IMR-90 (cell line): Measurements from ENCODE around the gene PEX16. TPM values are rescaled to one million over a fixed set of nuclear protein-coding genes. Genes with fewer than 3 reads are reported as not detected.

Experiments
- ATAC-seq: fragments of 200-7000 bp; cut with Tn5 transposase; 2 replicates; pipeline ENCODE4 v1.9.1; 2020; ENCODE audit warnings: low read depth, mild to moderate bottlenecking, moderate library complexity
- BruUV-seq: library from RNA; stranded (reverse); fragments of 400-500 nt; replicated peaks from 2 replicates; lab custom pipeline; 2021; lab: Mats Ljungman, UMichigan
- CTCF ChIA-PET: fragments of 300-600 bp; formaldehyde crosslinking; extraction: SDS; loops from one replicate; lab custom pipeline; 2021; ENCODE audit warnings: antibody characterized with exemption; lab: Yijun Ruan, JAX
- POLR2A ChIA-PET: fragments of 300-600 bp; sonication (Branson Sonifier 250); formaldehyde crosslinking; loops from one replicate; lab custom pipeline; 2022; ENCODE audit warnings: antibody characterized with exemption; ENCODE audit not compliant: unreplicated experiment; lab: Charles Lee
- DNase-seq: peaks from one replicate; pipeline ENCODE4 v3.0.0; 2013
- H2AFZ ChIP-seq: replicated peaks from 2 replicates; pipeline ENCODE3; 2013; ENCODE audit warnings: low read length, mild to moderate bottlenecking; ENCODE audit not compliant: poor library complexity
- H2AK5ac ChIP-seq: 2 replicates; pipeline ENCODE4 v1.6.1; 2013; ENCODE audit warnings: low read depth, low read length, inconsistent platforms
- H2AK9ac ChIP-seq: replicated peaks from 2 replicates; pipeline ENCODE3; 2013; ENCODE audit warnings: mild to moderate bottlenecking, low read depth, low read length, moderate library complexity; ENCODE audit not compliant: poor library complexity
- H2BK120ac ChIP-seq: 2 replicates; pipeline ENCODE4 v1.6.1; 2013; ENCODE audit warnings: low read depth, low read length, inconsistent platforms
- H2BK15ac ChIP-seq: 3 replicates; pipeline ENCODE4 v1.6.1; 2013; ENCODE audit warnings: low read depth, low read length, inconsistent platforms
- H2BK20ac ChIP-seq: 2 replicates; pipeline ENCODE4 v1.6.1; 2013; ENCODE audit warnings: low read depth, mild to moderate bottlenecking, inconsistent platforms, low read length, moderate library complexity
- H2BK5ac ChIP-seq: 2 replicates; pipeline ENCODE4 v1.6.1; 2013; ENCODE audit warnings: mild to moderate bottlenecking, low read depth, low read length, inconsistent platforms; ENCODE audit not compliant: poor library complexity, severe bottlenecking
- H3K14ac ChIP-seq: replicated peaks from 2 replicates; pipeline ENCODE4 v1.6.1; 2013; ENCODE audit warnings: low read depth, low read length, inconsistent platforms
- H3K18ac ChIP-seq: 2 replicates; pipeline ENCODE4 v1.6.1; 2013; ENCODE audit warnings: low read depth, low read length, control low read depth
- H3K23ac ChIP-seq: 2 replicates; pipeline ENCODE4 v1.6.1; 2013; ENCODE audit warnings: low read depth, low read length, inconsistent platforms
- H3K27ac ChIP-seq: 2 replicates; pipeline ENCODE4 v1.5.1; 2013; ENCODE audit warnings: mild to moderate bottlenecking, control low read depth, low read length; ENCODE audit not compliant: insufficient read depth
- H3K27me3 ChIP-seq: 2 replicates; pipeline ENCODE4 v1.6.1; 2013; ENCODE audit warnings: low read length; ENCODE audit not compliant: control insufficient read depth, insufficient read depth
- H3K36me3 ChIP-seq: 2 replicates; pipeline ENCODE4 v1.6.1; 2013; ENCODE audit warnings: low read length, mixed read lengths; ENCODE audit not compliant: control insufficient read depth, insufficient read depth
- H3K4ac ChIP-seq: 2 replicates; pipeline ENCODE4 v1.6.1; 2013; ENCODE audit warnings: low read depth, low read length, inconsistent platforms
- H3K4me1 ChIP-seq: 2 replicates; pipeline ENCODE4 v1.6.1; 2013; ENCODE audit warnings: low read length, mixed read lengths; ENCODE audit not compliant: control insufficient read depth, insufficient read depth
- H3K4me2 ChIP-seq: 2 replicates; pipeline ENCODE4 v1.6.1; 2013; ENCODE audit warnings: low read depth, mild to moderate bottlenecking, control low read depth, low read length, moderate library complexity
- H3K4me3 ChIP-seq: 2 replicates; pipeline ENCODE4 v1.5.1; 2013; ENCODE audit warnings: low read depth, mild to moderate bottlenecking, control low read depth, low read length, moderate library complexity; ENCODE audit not compliant: insufficient read depth
- H3K56ac ChIP-seq: 2 replicates; pipeline ENCODE4 v1.6.1; 2013; ENCODE audit warnings: low read length, inconsistent platforms; ENCODE audit not compliant: insufficient read depth; ENCODE audit errors: extremely low read depth
- H3K79me1 ChIP-seq, 2 experiments: 2 replicates each; pipeline ENCODE4 v1.6.1; 2013; ENCODE audit warnings: low read length in 2 of 2, inconsistent platforms in 1 of 2, low read depth in 1 of 2
- H3K9ac ChIP-seq: 2 replicates; pipeline ENCODE4 v1.6.1; 2013; ENCODE audit warnings: low read depth, low read length, control low read depth
- H3K9me1 ChIP-seq: 2 replicates; pipeline ENCODE4 v1.6.1; 2013; ENCODE audit warnings: low read length, inconsistent platforms; ENCODE audit not compliant: insufficient read depth
- H3K9me3 ChIP-seq: 2 replicates; pipeline ENCODE4 v1.6.1; 2013; ENCODE audit warnings: low read length; ENCODE audit not compliant: control insufficient read depth, insufficient read depth
- H4K20me1 ChIP-seq: 2 replicates; pipeline ENCODE4 v1.6.1; 2013; ENCODE audit warnings: low read length, inconsistent platforms; ENCODE audit not compliant: insufficient read depth
- H4K5ac ChIP-seq: 2 replicates; pipeline ENCODE4 v1.6.1; 2013; ENCODE audit warnings: mild to moderate bottlenecking, low read depth, low read length, control low read depth
- H4K8ac ChIP-seq, 2 experiments: 2 replicates each; pipeline ENCODE4 v1.6.1; 2013; ENCODE audit warnings: low read depth in 2 of 2, low read length in 2 of 2, control low read depth in 1 of 2, inconsistent platforms in 1 of 2
- H4K91ac ChIP-seq: 2 replicates; pipeline ENCODE4 v1.6.1; 2013; ENCODE audit warnings: low read depth, low read length, inconsistent platforms; ENCODE audit not compliant: insufficient read depth
- BHLHE40 ChIP-seq: fragments of 150-350 bp; IDR thresholded peaks from 2 replicates; pipeline ENCODE4 v1.6.1; 2016; ENCODE audit warnings: mild to moderate bottlenecking, low read depth, low read length
- CEBPB ChIP-seq: IDR thresholded peaks from 2 replicates; pipeline ENCODE4 v1.6.1; 2012; ENCODE audit warnings: low read depth, low read length, improper control_type of control experiment
- CHD1 ChIP-seq: IDR thresholded peaks from 2 replicates; pipeline ENCODE4 v1.6.1; 2012; ENCODE audit warnings: low read depth, low read length, improper control_type of control experiment
- CTCF ChIP-seq: conservative IDR thresholded peaks from 2 replicates; pipeline ENCODE4 v1.5.1; 2012; ENCODE audit warnings: mild to moderate bottlenecking, low read depth, low read length, improper control_type of control experiment
- ELK1 ChIP-seq: fragments of 150-350 bp; IDR thresholded peaks from 2 replicates; pipeline ENCODE4 v1.6.1; 2016; ENCODE audit warnings: low read depth, mild to moderate bottlenecking, low read length, moderate library complexity, borderline replicate concordance
- FOS ChIP-seq: fragments of 150-350 bp; IDR thresholded peaks from 2 replicates; pipeline ENCODE4 v1.6.1; 2016; ENCODE audit warnings: low read depth, low read length
- MAFK ChIP-seq: IDR thresholded peaks from 2 replicates; pipeline ENCODE4 v1.6.1; 2012; ENCODE audit warnings: low read depth, low read length, improper control_type of control experiment
- MAZ ChIP-seq: IDR thresholded peaks from 2 replicates; pipeline ENCODE4 v1.6.1; 2012; ENCODE audit warnings: low read depth, mild to moderate bottlenecking, low read length, improper control_type of control experiment, moderate library complexity, borderline replicate concordance
- MXI1 ChIP-seq: IDR thresholded peaks from 2 replicates; pipeline ENCODE4 v1.6.1; 2012; ENCODE audit warnings: low read depth, mild to moderate bottlenecking, low read length, moderate library complexity, borderline replicate concordance
- NFE2L2 ChIP-seq: fragments of 150-350 bp; IDR thresholded peaks from 2 replicates; pipeline ENCODE4 v1.6.1; 2016; ENCODE audit warnings: low read depth, mild to moderate bottlenecking, low read length
- POLR2A ChIP-seq: IDR thresholded peaks from 2 replicates; pipeline ENCODE4 v1.6.1; 2012; ENCODE audit warnings: mild to moderate bottlenecking, low read depth, low read length
- RCOR1 ChIP-seq: IDR thresholded peaks from 2 replicates; pipeline ENCODE4 v1.6.1; 2012; ENCODE audit warnings: mild to moderate bottlenecking, low read length, improper control_type of control experiment; ENCODE audit not compliant: insufficient replicate concordance
- RFX5 ChIP-seq: IDR thresholded peaks from 2 replicates; pipeline ENCODE4 v1.8.0; 2012; ENCODE audit warnings: low read depth, mild to moderate bottlenecking, low read length, moderate library complexity
- WGBS, 2 experiments: methylation state at CpG; one replicate each; pipeline versions ENCODE4 v1.1.5 to v1.1.7; 2013; ENCODE audit warnings: missing lambda C conversion rate in 2 of 2; ENCODE audit not compliant: insufficient read length in 1 of 2; ENCODE audit errors: extremely low coverage in 2 of 2; 5-methylcytosine and 5-hydroxymethylcytosine counted together
- dilution Hi-C: fragments of 300-500 bp; cut with HindIII; formaldehyde crosslinking; loops from one replicate; pipeline ENCODE4 v1.14.3; 2018; ENCODE audit warnings: low sequenced_read_pairs; ENCODE audit not compliant: unreplicated experiment
- in situ Hi-C: fragments of 300-500 bp; cut with MboI; formaldehyde crosslinking; loops from 3 replicates; pipeline ENCODE4 v1.14.3; 2019; ENCODE audit warnings: low sequenced_read_pairs, inconsistent platforms, mixed read lengths
- intact Hi-C: fragments of 100-400 bp; cut with micrococcal nuclease; formaldehyde crosslinking; loops from 2 replicates; pipeline ENCODE4 v1.10.0; 2022
- polyA plus RNA-seq, 3 experiments: library from polyadenylated mRNA; depleted of rRNA; stranded (reverse); fragments of >200 nt; gene quantifications; 2 replicates each; pipeline ENCODE4 v1.2.3, GENCODE V29; 2012; ENCODE audit warnings: low replicate concordance in 1 of 3
- total RNA-seq: library from RNA; depleted of rRNA; stranded (reverse); fragments of >200 nt; gene quantifications from 2 replicates; pipeline ENCODE4 v1.2.3, GENCODE V29; 2012

The PEX16 gene
- total and polyA plus RNA-seq, 2 of the 4 experiments (the other 2 are of a cell fraction): 17.9 to 23.3 TPM

DNA sequence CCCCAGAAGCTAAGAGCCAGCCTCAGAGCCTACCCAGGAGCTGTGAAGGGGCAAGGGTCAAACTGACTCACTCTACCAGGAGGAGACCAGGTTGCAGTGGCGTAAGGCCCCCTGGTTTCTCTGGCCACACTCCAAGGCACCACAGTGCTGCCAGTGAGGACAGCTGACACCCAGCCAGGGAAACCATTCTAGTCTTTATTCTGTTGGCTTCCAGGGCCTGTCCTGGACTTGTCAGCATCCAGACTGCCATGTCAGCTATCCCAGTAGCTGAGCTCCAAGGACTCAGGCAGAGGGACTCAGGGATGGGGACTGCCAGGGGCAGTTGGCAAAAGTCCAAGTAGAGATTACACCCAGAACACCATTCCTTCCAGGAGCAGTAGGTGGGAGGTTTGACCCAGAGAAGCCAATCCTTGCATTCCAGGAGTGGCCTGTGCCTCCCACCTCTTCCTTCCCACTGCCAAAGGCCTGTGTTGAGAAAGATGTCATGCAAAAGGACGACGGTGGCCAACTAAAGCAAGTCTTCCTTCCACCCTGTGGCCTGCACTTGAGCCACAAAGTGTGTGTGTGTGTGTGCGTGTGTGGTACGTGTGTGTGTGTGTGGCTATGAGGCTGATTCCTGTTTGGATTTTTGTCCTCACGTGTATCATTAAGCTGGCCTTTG lies 35.8 kb downstream of the PEX16 start:
- Histone ChIP-seq H2AK5ac (no peak overlapping the region), H3K4me2 (no peak overlapping the region), H3K9me3 (no peaks in the 10 kb centered on the region), H2AFZ (peak overlapping the region; percentile 53), H3K79me1 (peaks cover 0 to 3% of the 10 kb centered on the region in 2 experiments; a peak in 1 of 4 replicates), H3K27ac (no peak overlapping the region), H3K23ac (no peak overlapping the region), H2BK5ac (no peak overlapping the region), H3K14ac (no peak overlapping the region), H3K4ac (no peak overlapping the region), H2BK120ac (no peak overlapping the region), H4K20me1 (peaks cover 24% of the 10 kb centered on the region), H4K8ac (no peak overlapping the region), H3K4me3 (no peak overlapping the region), H2AK9ac (no peak overlapping the region), H3K18ac (no peak overlapping the region), H4K5ac (no peak overlapping the region), H3K9ac (no peak overlapping the region), H3K56ac (no peak overlapping the region), H2BK15ac (no peak overlapping the region), H3K27me3 (peaks cover 11% of the 10 kb centered on the region; the same call in 1 of the 2 replicates), H4K91ac (no peak overlapping the region), H3K4me1 (peaks cover 2% of the 10 kb centered on the region; the same call in 1 of the 2 replicates), H2BK20ac (no peak overlapping the region), H3K9me1 (peaks cover 9% of the 10 kb centered on the region), H3K36me3 (peaks cover 31% of the 10 kb centered on the region)
- no peak for ATAC-seq
- no TSS peak for BruUV-seq
- intact Hi-C loops: no loop called here
- WGBS, 2 experiments: 80% methylated on average over 1 of the region's 6 CpGs; no CpG with 5 or more reads in 1 of the 2 experiments
- in situ Hi-C loops: no loop called here
- no peak for DNase-seq
- TF ChIP-seq RFX5 (no peak), RCOR1 (no peak), MXI1 (no peak), NFE2L2 (no peak), CHD1 (no peak), CTCF (no peak), ELK1 (no peak), BHLHE40 (no peak), MAFK (no peak), MAZ (no peak), POLR2A (no peak), CEBPB (no peak), FOS (no peak)
- dilution Hi-C loops: no loop called here
- CTCF ChIA-PET: no interaction called here
- POLR2A ChIA-PET: no interaction called here
